Liver (tissue), 9 donors: ENCODE results near the gene CYTH2. TPM values are rescaled to one million over a fixed set of nuclear protein-coding genes. Genes with fewer than 3 reads are reported as not detected.

Experiments used
- DNase-seq: peaks from one replicate; pipeline ENCODE4 v3.0.0-alpha.2; 2017; ENCODE audit warnings: low spot score
- H3K27ac ChIP-seq, 2 donors: one replicate each; pipeline ENCODE4 v1.7.0; 2013; ENCODE audit warnings: inconsistent platforms in 2 of 2, low read length in 2 of 2, control low read depth in 1 of 2, low read depth in 1 of 2, mild to moderate bottlenecking in 1 of 2
- H3K27me3 ChIP-seq, 4 donors: one replicate each; pipeline versions ENCODE4 v1.6.1 to v1.7.0; 2013; ENCODE audit warnings: low read length in 3 of 4, inconsistent platforms in 1 of 4, mild to moderate bottlenecking in 1 of 4, moderate library complexity in 1 of 4; ENCODE audit not compliant: control insufficient read depth in 4 of 4, insufficient read depth in 4 of 4
- H3K36me3 ChIP-seq, 4 donors: one replicate each; pipeline versions ENCODE4 v1.6.1 to v1.7.0; 2013; ENCODE audit warnings: low read length in 3 of 4, mild to moderate bottlenecking in 3 of 4, low read depth in 1 of 4, moderate library complexity in 1 of 4; ENCODE audit not compliant: control insufficient read depth in 4 of 4, insufficient read depth in 3 of 4
- H3K4me1 ChIP-seq, 4 donors: one replicate each; pipeline versions ENCODE4 v1.6.1 to v1.7.0; 2013; ENCODE audit warnings: low read length in 3 of 4, mild to moderate bottlenecking in 3 of 4, moderate library complexity in 1 of 4; ENCODE audit not compliant: control insufficient read depth in 4 of 4, insufficient read depth in 4 of 4
- H3K4me3 ChIP-seq, 3 donors: one replicate each; pipeline versions ENCODE4 v1.6.1 to v1.7.0; 2013; ENCODE audit warnings: low read length in 3 of 3, control low read depth in 1 of 3, low read depth in 1 of 3, mild to moderate bottlenecking in 1 of 3
- H3K9ac ChIP-seq, 2 donors: one replicate each; pipeline ENCODE4 v1.7.0; 2013; ENCODE audit warnings: low read length in 2 of 2, mild to moderate bottlenecking in 2 of 2, moderate library complexity in 2 of 2, control low read depth in 1 of 2, low read depth in 1 of 2
- H3K9me3 ChIP-seq, 4 donors: one replicate each; pipeline versions ENCODE4 v1.6.1 to v1.7.0; 2013; ENCODE audit warnings: low read length in 3 of 4; ENCODE audit not compliant: control insufficient read depth in 4 of 4
- ATF3 ChIP-seq: IDR thresholded peaks from 2 replicates; pipeline ENCODE4 v1.6.1; 2016; ENCODE audit warnings: antibody characterized with exemption
- FOXA1 ChIP-seq: IDR thresholded peaks from 2 replicates; pipeline ENCODE4 v1.6.1; 2016; ENCODE audit warnings: antibody characterized with exemption
- GABPA ChIP-seq, 2 donors: IDR thresholded peaks in 1 of 2; conservative IDR thresholded peaks in 1 of 2; 2 replicates each; pipeline ENCODE4 v1.6.1; 2016; ENCODE audit warnings: antibody characterized with exemption in 2 of 2, mild to moderate bottlenecking in 1 of 2, moderate library complexity in 1 of 2
- HNF4A ChIP-seq, 2 donors: conservative IDR thresholded peaks; 2 replicates each; pipeline ENCODE4 v1.6.1; 2016; ENCODE audit warnings: antibody characterized with exemption in 2 of 2, mild to moderate bottlenecking in 2 of 2
- HNF4G ChIP-seq: IDR thresholded peaks from 2 replicates; pipeline ENCODE4 v1.6.1; 2016; ENCODE audit warnings: antibody characterized with exemption
- JUND ChIP-seq, 2 donors: IDR thresholded peaks; 2 replicates each; pipeline ENCODE4 v1.6.1; 2016; ENCODE audit warnings: antibody characterized with exemption in 2 of 2
- RAD21 ChIP-seq, 2 donors: IDR thresholded peaks; 2 replicates each; pipeline ENCODE4 v1.6.1; 2016; ENCODE audit warnings: antibody characterized with exemption in 2 of 2, mild to moderate bottlenecking in 2 of 2
- REST ChIP-seq: IDR thresholded peaks from 2 replicates; pipeline ENCODE4 v1.6.1; 2016; ENCODE audit warnings: antibody characterized with exemption, mild to moderate bottlenecking
- RXRA ChIP-seq, 2 donors: IDR thresholded peaks; 2 replicates each; pipeline ENCODE4 v1.6.1; 2017 to 2018; ENCODE audit warnings: antibody characterized with exemption in 2 of 2, mild to moderate bottlenecking in 1 of 2
- SP1 ChIP-seq: IDR thresholded peaks from 2 replicates; pipeline ENCODE4 v1.6.1; 2018; ENCODE audit warnings: antibody characterized with exemption, mild to moderate bottlenecking
- YY1 ChIP-seq: IDR thresholded peaks from 2 replicates; pipeline ENCODE4 v1.6.1; 2016; ENCODE audit warnings: antibody characterized with exemption, mild to moderate bottlenecking
- ZBTB33 ChIP-seq: IDR thresholded peaks from 2 replicates; pipeline ENCODE4 v1.6.1; 2016; ENCODE audit warnings: antibody characterized with exemption
- WGBS: extraction: QIAGEN DNeasy Blood & Tissue Kit; methylation state at CpG from one replicate; pipeline ENCODE4 v1.1.7; 2013; 5-methylcytosine and 5-hydroxymethylcytosine counted together
- polyA plus RNA-seq, 2 donors: library from polyadenylated mRNA; stranded (reverse) in 1 of 2; unstranded in 1 of 2; fragments of 200-250 nt in 1 of 2; fragments of >200 nt in 1 of 2; fragmentation: Nextera tagmentation in 1 of 2; extraction: Ambion mirVana in 1 of 2; gene quantifications; one replicate each; pipeline versions ENCODE4 v1.2.1 to v1.2.3, GENCODE V29; 2013 to 2015
- total RNA-seq, 2 donors: library from RNA; depleted of rRNA; stranded (reverse); fragments of >200 nt; gene quantifications; one replicate each; pipeline ENCODE4 v1.2.3, GENCODE V29; 2014
- donor health status: healthy.
- donor health status: healthy.
- donor health status: healthy.
- donor health status: healthy.
- donor health status: healthy.

CYTH2 gene
- total and polyA plus RNA-seq, 4 donors: 13.0 to 16.9 (median 13.2) TPM

- H3K9me3 ChIP-seq: no peaks in the 10 kb centered on the region
- DNase-seq: no peak
- H3K27me3 ChIP-seq: no peaks in the 10 kb centered on the region
- peaks cover 23 to 64% (median 32%) of the 10 kb centered on the region in 4 donors for H3K36me3 ChIP-seq
- peaks cover 0 to 12% (median 10%) of the 10 kb centered on the region in 4 donors for H3K4me1 ChIP-seq
- TF ChIP-seq ATF3 (no peak), ZBTB33 (no peak), HNF4A (conservative IDR thresholded peaks at IDR 0.05) (no peak), SP1 (no peak), RAD21 (IDR thresholded peaks at IDR 0.05) (no peak), HNF4G (no peak), YY1 (no peak)
- H3K4me3 ChIP-seq: no peak overlapping the region
- no peak overlapping the region for H3K27ac ChIP-seq
- 98% methylated on average over 15 of the region's 15 CpGs for WGBS
- no peak overlapping the region for H3K9ac ChIP-seq
These were observed 18.3 kb upstream of the CYTH2 start for GRCh38 chr19:48450863-48451262.

- H3K27me3 ChIP-seq: no peaks in the 10 kb centered on the region
- TF ChIP-seq JUND (IDR thresholded peaks at IDR 0.05) (no peak), YY1 (no peak), FOXA1 (no peak), REST (no peak), HNF4G (no peak), RAD21 (IDR thresholded peaks at IDR 0.05) (no peak), RXRA (IDR thresholded peaks at IDR 0.05) (no peak), ATF3 (no peak), GABPA (IDR thresholded peaks at IDR 0.05 in 1 of 2, conservative IDR thresholded peaks at IDR 0.05 in 1 of 2) (no peak)
These were observed 17.5 kb upstream of the CYTH2 start for GRCh38 chr19:48451624-48452023.

More at GRCh38 chr19:48451624-48452023, 17.5 kb upstream of the CYTH2 start:
- 96% methylated on average over 12 of the region's 12 CpGs for WGBS
- peaks cover 23 to 71% (median 33%) of the 10 kb centered on the region in 4 donors for H3K36me3 ChIP-seq
- H3K4me1 ChIP-seq: peaks cover 0 to 7% (median 6%) of the 10 kb centered on the region in 4 donors
- H3K4me3 ChIP-seq: no peak overlapping the region
- no peak overlapping the region for H3K9ac ChIP-seq
- DNase-seq: no peak
- no peak overlapping the region for H3K27ac ChIP-seq
- no peaks in the 10 kb centered on the region for H3K9me3 ChIP-seq
